ENCODE data around the gene SLC38A6. TPM values are rescaled to one million over a fixed set of nuclear protein-coding genes. Genes with fewer than 3 reads are reported as not detected.

Gene SLC38A6
- total RNA-seq, 6 donors from 2014 or later, result 13.7 to 37.7 (median 23.8) TPM

DNA sequence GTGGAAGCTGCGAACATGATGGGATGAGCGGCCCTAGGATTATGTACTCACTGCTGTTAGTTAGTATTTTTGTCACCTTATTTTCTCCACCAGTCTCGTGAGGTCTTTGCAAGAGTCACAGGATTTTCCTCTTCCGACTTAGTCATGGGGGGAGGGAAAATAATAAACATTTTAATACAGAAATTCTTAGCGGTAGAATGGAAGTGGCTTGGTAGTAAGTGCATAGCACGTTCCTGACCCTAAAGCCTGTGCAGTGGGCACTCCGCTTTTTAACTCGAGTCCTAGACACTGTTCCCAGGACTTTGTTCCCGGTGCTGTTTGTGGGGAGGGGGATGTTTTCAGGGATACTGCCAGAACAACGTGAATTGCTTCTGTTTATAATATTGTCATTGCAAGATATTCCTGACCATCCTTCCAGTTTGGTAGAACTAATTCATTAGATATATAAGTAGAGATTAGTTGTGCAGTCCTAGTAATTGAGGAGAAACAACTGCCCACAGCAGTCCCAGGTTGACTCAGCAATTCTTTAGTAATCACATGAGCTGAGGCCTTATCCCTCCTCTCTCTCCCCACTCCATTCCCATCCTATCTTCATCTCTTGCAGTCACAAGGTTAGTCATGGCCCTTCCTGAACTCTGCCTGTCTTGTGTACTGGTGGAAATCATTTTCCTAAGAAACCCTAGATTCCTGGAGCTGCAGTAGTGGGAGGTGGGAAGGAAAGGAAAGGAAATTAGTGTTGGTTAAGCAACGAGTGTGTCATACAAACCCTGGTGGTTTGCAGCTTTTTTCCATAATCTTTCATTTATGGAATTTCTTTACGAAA is 799 bp downstream of the SLC38A6 start:
- WGBS, 2 donors, result 9 to 12% methylated on average over 12 of the region's 12 CpGs
- Histone ChIP-seq H3K36me3 (peaks cover 0 to 13% (median 0%) of the 10 kb centered on the region in 4 donors), H3K4me1 (peaks cover 7 to 32% (median 23%) of the 10 kb centered on the region in 4 donors), H3K27ac (peak overlapping the region; percentile 82 to 93 (median 90)), H3K9me3 (no peaks in the 10 kb centered on the region), H3K4me3 (peak overlapping the region; percentile 62 to 96 (median 80)), H3K27me3 (no peaks in the 10 kb centered on the region)
- DNase-seq (no peak), ATAC-seq (ENCODE audit: low FRiP score in 2 of 2) (peak in 1 of 2 donors; percentile 47)
- no peak for TF ChIP-seq EP300 (IDR thresholded peaks at IDR 0.05)
- TF ChIP-seq, protein P1, sequence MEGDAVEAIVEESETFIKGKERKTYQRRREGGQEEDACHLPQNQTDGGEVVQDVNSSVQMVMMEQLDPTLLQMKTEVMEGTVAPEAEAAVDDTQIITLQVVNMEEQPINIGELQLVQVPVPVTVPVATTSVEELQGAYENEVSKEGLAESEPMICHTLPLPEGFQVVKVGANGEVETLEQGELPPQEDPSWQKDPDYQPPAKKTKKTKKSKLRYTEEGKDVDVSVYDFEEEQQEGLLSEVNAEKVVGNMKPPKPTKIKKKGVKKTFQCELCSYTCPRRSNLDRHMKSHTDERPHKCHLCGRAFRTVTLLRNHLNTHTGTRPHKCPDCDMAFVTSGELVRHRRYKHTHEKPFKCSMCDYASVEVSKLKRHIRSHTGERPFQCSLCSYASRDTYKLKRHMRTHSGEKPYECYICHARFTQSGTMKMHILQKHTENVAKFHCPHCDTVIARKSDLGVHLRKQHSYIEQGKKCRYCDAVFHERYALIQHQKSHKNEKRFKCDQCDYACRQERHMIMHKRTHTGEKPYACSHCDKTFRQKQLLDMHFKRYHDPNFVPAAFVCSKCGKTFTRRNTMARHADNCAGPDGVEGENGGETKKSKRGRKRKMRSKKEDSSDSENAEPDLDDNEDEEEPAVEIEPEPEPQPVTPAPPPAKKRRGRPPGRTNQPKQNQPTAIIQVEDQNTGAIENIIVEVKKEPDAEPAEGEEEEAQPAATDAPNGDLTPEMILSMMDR (IDR thresholded peaks at IDR 0.05), result no peak
- no peak for TF ChIP-seq POLR2A (IDR thresholded peaks at IDR 0.05)
- no peak for TF ChIP-seq POLR2AphosphoS5 (IDR thresholded peaks at IDR 0.05)

DNA sequence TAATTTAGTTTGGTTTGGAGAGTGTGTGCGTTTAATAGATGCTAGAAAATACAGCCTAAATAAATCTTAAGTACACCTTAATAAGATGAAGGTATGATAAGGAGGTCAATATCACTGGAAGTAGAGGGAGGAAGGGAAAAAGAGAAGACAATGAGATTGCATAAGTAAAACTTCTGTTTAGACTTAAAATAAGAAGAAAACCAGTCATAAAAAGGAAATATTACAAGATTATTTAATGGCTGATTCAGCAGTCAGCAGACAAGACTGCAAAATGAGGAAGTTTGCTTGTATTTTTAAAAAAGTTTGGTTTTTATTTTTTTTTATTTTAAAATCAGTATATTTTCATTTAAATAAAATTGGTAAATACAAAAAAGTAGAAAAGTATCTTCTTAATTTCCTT is 3.2 kb downstream of the SLC38A6 start:
- TF ChIP-seq EP300 (IDR thresholded peaks at IDR 0.05), result no peak
- no peak for TF ChIP-seq POLR2A (IDR thresholded peaks at IDR 0.05)
- TF ChIP-seq POLR2AphosphoS5 (IDR thresholded peaks at IDR 0.05), result no peak
- TF ChIP-seq, protein P1 (IDR thresholded peaks at IDR 0.05), result no peak
- DNase-seq, result no peak
- Histone ChIP-seq H3K9me3 (no peaks in the 10 kb centered on the region), H3K27ac (peak overlapping the region in 1 of 4 donors; percentile 28), H3K4me3 (no peak overlapping the region), H3K36me3 (peaks cover 0 to 13% (median 2%) of the 10 kb centered on the region in 4 donors), H3K27me3 (no peaks in the 10 kb centered on the region), H3K4me1 (peaks cover 7 to 27% (median 18%) of the 10 kb centered on the region in 4 donors)
- no peak for ATAC-seq (ENCODE audit: low FRiP score in 2 of 2)
- WGBS, 2 donors, result 87 to 95% methylated on average over 1 of the region's 1 CpG

DNA sequence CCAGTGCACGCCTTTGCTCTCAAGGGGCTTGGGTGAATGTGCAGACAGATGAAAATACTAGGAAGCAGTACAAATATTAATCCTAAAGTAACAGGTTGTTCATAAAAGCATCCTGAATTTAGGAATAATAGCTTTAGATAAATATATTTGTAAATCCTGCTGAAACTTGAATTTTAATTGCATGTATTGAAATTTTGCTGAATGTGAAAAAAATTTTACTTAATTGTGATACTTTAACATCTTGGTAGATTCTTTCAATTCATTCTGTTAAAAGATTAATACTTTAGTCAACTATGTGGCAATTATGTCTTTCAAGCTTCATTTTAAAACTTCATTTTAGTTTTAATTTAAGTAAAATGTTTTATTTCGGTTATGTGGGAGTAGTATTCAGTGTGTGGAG is 5.5 kb downstream of the SLC38A6 start:
- no peak for ATAC-seq (ENCODE audit: low FRiP score in 2 of 2)

DNA sequence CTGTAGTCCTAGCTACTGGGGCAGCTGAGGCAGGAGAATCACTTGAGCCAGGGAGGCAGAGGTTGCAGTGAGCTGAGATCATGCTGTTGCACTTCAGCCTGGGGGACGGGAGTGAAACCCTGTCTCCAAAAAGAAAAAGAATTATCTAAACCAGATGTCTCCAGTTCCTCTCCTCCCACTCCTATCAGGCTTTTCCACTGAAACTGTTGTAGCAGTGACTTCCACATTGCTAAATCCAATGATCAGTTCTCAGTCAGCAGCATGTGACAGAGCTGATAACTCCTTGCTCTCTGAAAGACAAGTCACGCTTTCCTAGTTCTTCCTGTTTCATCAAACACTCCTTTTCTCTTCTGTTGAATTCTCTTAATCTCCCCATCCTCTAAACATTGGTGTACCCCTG is 8.6 kb downstream of the SLC38A6 start:
- H3K36me3 ChIP-seq, result peaks cover 0 to 37% (median 8%) of the 10 kb centered on the region in 4 donors
- H3K4me3 ChIP-seq, result no peak overlapping the region
- no peak for DNase-seq
- TF ChIP-seq POLR2A (IDR thresholded peaks at IDR 0.05), result no peak
- no peak for TF ChIP-seq POLR2AphosphoS5 (IDR thresholded peaks at IDR 0.05)
- TF ChIP-seq EP300 (IDR thresholded peaks at IDR 0.05), result no peak
- TF ChIP-seq, protein P1 (IDR thresholded peaks at IDR 0.05), result no peak
- H3K27ac ChIP-seq, result no peak overlapping the region
- peak in 1 of 2 donors; percentile 80 for ATAC-seq (ENCODE audit: low FRiP score in 2 of 2)
- no peaks in the 10 kb centered on the region for H3K27me3 ChIP-seq
- no peaks in the 10 kb centered on the region for H3K9me3 ChIP-seq
- 76 to 79% methylated on average over 2 of the region's 2 CpGs for WGBS, 2 donors
- no peaks in the 10 kb centered on the region for H3K4me1 ChIP-seq

More for the DNA sequence above, 5.5 kb downstream of the SLC38A6 start:
- WGBS, 2 donors, result 92 to 99% methylated on average over 2 of the region's 2 CpGs
- peaks cover 0 to 28% (median 8%) of the 10 kb centered on the region in 4 donors for H3K36me3 ChIP-seq
- H3K9me3 ChIP-seq, result no peaks in the 10 kb centered on the region
- no peak for TF ChIP-seq EP300 (IDR thresholded peaks at IDR 0.05)
- TF ChIP-seq, protein P1 (IDR thresholded peaks at IDR 0.05), result no peak
- TF ChIP-seq POLR2AphosphoS5 (IDR thresholded peaks at IDR 0.05), result no peak
- no peak for TF ChIP-seq POLR2A (IDR thresholded peaks at IDR 0.05)
- no peak overlapping the region for H3K27ac ChIP-seq
- H3K4me1 ChIP-seq, result peaks cover 0 to 17% (median 11%) of the 10 kb centered on the region in 4 donors
- no peak overlapping the region for H3K4me3 ChIP-seq
- no peak for DNase-seq
- H3K27me3 ChIP-seq, result no peaks in the 10 kb centered on the region
